Measurements from ENCODE around the gene CNNM2.
"Not testable (repeated sequence)": the region's sequence is repeated elsewhere in the genome, so short reads cannot be mapped to it uniquely, and the experiment has no call there.

The CNNM2 gene

GRCh38 chr10:102970562-102971340, 52.7 kb downstream of the CNNM2 start:
- no peak for DNase-seq

GRCh38 chr10:102975483-102976379, 57.6 kb downstream of the CNNM2 start:
- no peak for DNase-seq

GRCh38 chr10:102976380-102976726, 58.3 kb downstream of the CNNM2 start:
- DNase-seq, result not testable (repeated sequence)

- DNase-seq, result no peak
Observed at GRCh38 chr10:102982296-102982695, 64.2 kb downstream of the CNNM2 start.

- DNase-seq, result no peak
Observed at GRCh38 chr10:102984086-102984485, 66.0 kb downstream of the CNNM2 start.

GRCh38 chr10:102985811-102986210, 67.7 kb downstream of the CNNM2 start:
- DNase-seq, result no peak

GRCh38 chr10:102988404-102989314, 70.6 kb downstream of the CNNM2 start:
- DNase-seq, result no peak

GRCh38 chr10:102994531-102995295, 76.6 kb downstream of the CNNM2 start:
- DNase-seq, result no peak

- no peak for DNase-seq
Observed at GRCh38 chr10:102996876-102997275, 78.8 kb downstream of the CNNM2 start.

- DNase-seq, result no peak
Observed at GRCh38 chr10:102997998-102998397, 79.9 kb downstream of the CNNM2 start.

GRCh38 chr10:102998399-102998907, 80.4 kb downstream of the CNNM2 start:
- DNase-seq, result no peak

- DNase-seq, result not testable (repeated sequence)
Observed at GRCh38 chr10:103000050-103000449, 82.0 kb downstream of the CNNM2 start.

- DNase-seq, result no peak
Observed at GRCh38 chr10:103007017-103007416, 88.9 kb downstream of the CNNM2 start.

GRCh38 chr10:103013416-103013815, 95.3 kb downstream of the CNNM2 start:
- no peak for DNase-seq

- DNase-seq, result no peak
Observed at GRCh38 chr10:103019425-103019824, 101.3 kb downstream of the CNNM2 start.

GRCh38 chr10:103021150-103021899, 103.2 kb downstream of the CNNM2 start:
- DNase-seq, result no peak

GRCh38 chr10:103021900-103022293, 103.8 kb downstream of the CNNM2 start:
- DNase-seq, result no peak

GRCh38 chr10:103025696-103026095, 107.6 kb downstream of the CNNM2 start:
- no peak for DNase-seq

GRCh38 chr10:103038570-103038969, 120.5 kb downstream of the CNNM2 start:
- DNase-seq, result no peak

GRCh38 chr10:103040418-103040817, 122.3 kb downstream of the CNNM2 start:
- no peak for DNase-seq

GRCh38 chr10:103041391-103041790, 123.3 kb downstream of the CNNM2 start:
- DNase-seq, result no peak

Measured in activated CD4-positive, CD25-positive, alpha-beta regulatory T cell (primary cell).